Endothelial cell of umbilical vein (primary cell): ENCODE results near the gene PGAP6.

Experiments used
- EZH2 ChIP-seq: IDR thresholded peaks from 2 replicates; pipeline ENCODE4 v1.6.1; 2012; ENCODE audit warnings: borderline replicate concordance, low read depth, mild to moderate bottlenecking, moderate library complexity, low read length, inconsistent platforms; ENCODE audit not compliant: severe bottlenecking
- POLR2A ChIP-seq: IDR thresholded peaks from 2 replicates; pipeline ENCODE4 v1.6.1; 2012; ENCODE audit warnings: low read depth, mild to moderate bottlenecking, control low read depth, low read length
- POLR2AphosphoS5 ChIP-seq: IDR thresholded peaks from 2 replicates; pipeline ENCODE4 v1.6.1; 2012; ENCODE audit warnings: low read depth, mild to moderate bottlenecking, control low read depth, low read length, moderate library complexity; ENCODE audit not compliant: insufficient read depth
- TF ChIP-seq, protein P1 (sequence below), 2 donors: IDR thresholded peaks; 1 replicate in 1 of 2; 2 replicates in 1 of 2; pipeline ENCODE4 v1.5.1; 2011; ENCODE audit warnings: low read length in 2 of 2, mild to moderate bottlenecking in 2 of 2, moderate library complexity in 2 of 2, control low read depth in 1 of 2, inconsistent platforms in 1 of 2, low read depth in 1 of 2; ENCODE audit not compliant: insufficient read depth in 1 of 2; ENCODE audit errors: extremely low read depth in 1 of 2

- TF ChIP-seq POLR2A (no peak), POLR2AphosphoS5 (no peak), EZH2 (no peak)
- TF ChIP-seq, protein P1, sequence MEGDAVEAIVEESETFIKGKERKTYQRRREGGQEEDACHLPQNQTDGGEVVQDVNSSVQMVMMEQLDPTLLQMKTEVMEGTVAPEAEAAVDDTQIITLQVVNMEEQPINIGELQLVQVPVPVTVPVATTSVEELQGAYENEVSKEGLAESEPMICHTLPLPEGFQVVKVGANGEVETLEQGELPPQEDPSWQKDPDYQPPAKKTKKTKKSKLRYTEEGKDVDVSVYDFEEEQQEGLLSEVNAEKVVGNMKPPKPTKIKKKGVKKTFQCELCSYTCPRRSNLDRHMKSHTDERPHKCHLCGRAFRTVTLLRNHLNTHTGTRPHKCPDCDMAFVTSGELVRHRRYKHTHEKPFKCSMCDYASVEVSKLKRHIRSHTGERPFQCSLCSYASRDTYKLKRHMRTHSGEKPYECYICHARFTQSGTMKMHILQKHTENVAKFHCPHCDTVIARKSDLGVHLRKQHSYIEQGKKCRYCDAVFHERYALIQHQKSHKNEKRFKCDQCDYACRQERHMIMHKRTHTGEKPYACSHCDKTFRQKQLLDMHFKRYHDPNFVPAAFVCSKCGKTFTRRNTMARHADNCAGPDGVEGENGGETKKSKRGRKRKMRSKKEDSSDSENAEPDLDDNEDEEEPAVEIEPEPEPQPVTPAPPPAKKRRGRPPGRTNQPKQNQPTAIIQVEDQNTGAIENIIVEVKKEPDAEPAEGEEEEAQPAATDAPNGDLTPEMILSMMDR (IDR thresholded peaks at IDR 0.05; ENCODE audit: extremely low read depth in 1 of 2, insufficient read depth in 1 of 2, low read depth in 1 of 2, low read length in 2 of 2) = no peak
Observed at GRCh38 chr16:354291-354881, 27.4 kb downstream of the PGAP6 start.
